ENCODE measurements around the gene DGKB.

Gene DGKB

GRCh38 chr7:14752301-14752700 lies 150.2 kb downstream of the DGKB start:
- no peak for DNase-seq

GRCh38 chr7:14751461-14751860 lies 151.1 kb downstream of the DGKB start:
- DNase-seq: no peak

- no peak for DNase-seq
Measured at GRCh38 chr7:14748461-14748860, 154.1 kb downstream of the DGKB start.

GRCh38 chr7:14747701-14748100 lies 154.8 kb downstream of the DGKB start:
- DNase-seq: no peak

- DNase-seq: no peak
Measured at GRCh38 chr7:14745076-14745475, 157.5 kb downstream of the DGKB start.

- no peak for DNase-seq
Measured at GRCh38 chr7:14740606-14741005, 161.9 kb downstream of the DGKB start.

GRCh38 chr7:14739841-14740185 lies 162.7 kb downstream of the DGKB start:
- DNase-seq: no peak

GRCh38 chr7:14739168-14739840 lies 163.2 kb downstream of the DGKB start:
- no peak for DNase-seq

GRCh38 chr7:14738086-14738485 lies 164.5 kb downstream of the DGKB start:
- DNase-seq: no peak

GRCh38 chr7:14734839-14735321 lies 167.7 kb downstream of the DGKB start:
- DNase-seq: no peak

- DNase-seq: no peak
Measured at GRCh38 chr7:14720785-14721184, 181.8 kb downstream of the DGKB start.

GRCh38 chr7:14717816-14718215 lies 184.7 kb downstream of the DGKB start:
- peak; percentile 18 for DNase-seq

GRCh38 chr7:14717169-14717568 lies 185.4 kb downstream of the DGKB start:
- no peak for DNase-seq

- DNase-seq: no peak
Measured at GRCh38 chr7:14714161-14714728, 188.3 kb downstream of the DGKB start.

- DNase-seq: no peak
Measured at GRCh38 chr7:14698239-14698638, 204.3 kb downstream of the DGKB start.

GRCh38 chr7:14697684-14698083 lies 204.9 kb downstream of the DGKB start:
- DNase-seq: no peak

GRCh38 chr7:14691597-14692203 lies 210.9 kb downstream of the DGKB start:
- DNase-seq: peak; percentile 33

GRCh38 chr7:14691034-14691433 lies 211.5 kb downstream of the DGKB start:
- no peak for DNase-seq

- DNase-seq: no peak
Measured at GRCh38 chr7:14690486-14690885, 212.1 kb downstream of the DGKB start.

- no peak for DNase-seq
Measured at GRCh38 chr7:14690075-14690474, 212.5 kb downstream of the DGKB start.

GRCh38 chr7:14688208-14688607 lies 214.3 kb downstream of the DGKB start:
- DNase-seq: no peak

GRCh38 chr7:14687777-14688176 lies 214.8 kb downstream of the DGKB start:
- DNase-seq: no peak

- DNase-seq: no peak
Measured at GRCh38 chr7:14687241-14687640, 215.3 kb downstream of the DGKB start.

- DNase-seq: no peak
Measured at GRCh38 chr7:14685167-14685566, 217.4 kb downstream of the DGKB start.

Measured in NCI-H345 (cell line).